K562 (cell line): Measurements from ENCODE around the gene RTF1. TPM values are rescaled to one million over a fixed set of nuclear protein-coding genes. Genes with fewer than 3 reads are reported as not detected.

Experiments
- C11orf30 ChIP-seq: fragments of 450-650 bp; IDR thresholded peaks from 2 replicates; pipeline ENCODE4 v1.6.1; 2016; ENCODE audit warnings: low read depth, mild to moderate bottlenecking
- CREBBP ChIP-seq: IDR thresholded peaks from one replicate; pipeline ENCODE4 v1.6.1; 2012; ENCODE audit warnings: low read depth, mild to moderate bottlenecking, control low read depth, inconsistent platforms, low read length
- EHMT2 ChIP-seq: fragments of 450-650 bp; IDR thresholded peaks from 2 replicates; pipeline ENCODE4 v1.6.1; 2018; ENCODE audit warnings: antibody characterized with exemption
- HMBOX1 ChIP-seq: sonication (generic); IDR thresholded peaks from 2 replicates; pipeline ENCODE4 v1.6.1; 2016
- MGA ChIP-seq: fragments of 450-650 bp; IDR thresholded peaks from 2 replicates; pipeline ENCODE4 v1.6.1; 2016; ENCODE audit warnings: mild to moderate bottlenecking, moderate library complexity
- MYC ChIP-seq, 2 experiments: fragments of 250-450 bp in 1 of 2; sonication (Bioruptor Pico) in 1 of 2; IDR thresholded peaks; 2 replicates each; pipeline versions ENCODE4 v1.5.1 to v1.6.1; 2012 to 2021; ENCODE audit warnings: low read depth in 2 of 2, borderline replicate concordance in 1 of 2, improper control_type of control experiment in 1 of 2, low read length in 1 of 2, mild to moderate bottlenecking in 1 of 2, moderate library complexity in 1 of 2
- MYNN ChIP-seq, 2 experiments: sonication (generic); formaldehyde crosslinking in 1 of 2; IDR thresholded peaks; 2 replicates each; pipeline versions ENCODE4 v1.5.0 to v1.6.1; 2016 to 2020; ENCODE audit warnings: antibody characterized with exemption in 1 of 2, missing genetic modification reagents in 1 of 2
- NFIC ChIP-seq: fragments of 450-650 bp; IDR thresholded peaks from 2 replicates; pipeline ENCODE4 v1.6.1; 2017; ENCODE audit warnings: mild to moderate bottlenecking, inconsistent platforms
- SMAD4 ChIP-seq: fragments of 250-450 bp; sonication (Bioruptor Pico); conservative IDR thresholded peaks from 2 replicates; pipeline ENCODE4 v1.8.0; 2021; ENCODE audit warnings: inconsistent platforms, mild to moderate bottlenecking, moderate library complexity
- ZC3H4 ChIP-seq: sonication (generic); formaldehyde crosslinking; IDR thresholded peaks from 2 replicates; pipeline ENCODE4 v1.9.0; 2021; ENCODE audit warnings: missing genetic modification reagents, borderline replicate concordance
- ZFPM2 ChIP-seq: fragments of 250-450 bp; sonication (Bioruptor Pico); IDR thresholded peaks from 2 replicates; pipeline ENCODE4 v1.5.1; 2022; ENCODE audit warnings: mild to moderate bottlenecking
- ZNF212 ChIP-seq: fragments of 450-650 bp; formaldehyde crosslinking; IDR thresholded peaks from 2 replicates; pipeline ENCODE4 v1.4.0; 2020; ENCODE audit warnings: mild to moderate bottlenecking
- ZNF449 ChIP-seq: fragments of 250-450 bp; sonication (Bioruptor Pico); IDR thresholded peaks from 2 replicates; pipeline ENCODE4 v1.8.0; 2022; ENCODE audit warnings: moderate library complexity, mild to moderate bottlenecking, inconsistent platforms
- polyA plus RNA-seq, 8 experiments: library from polyadenylated mRNA; depleted of rRNA in 4 of 8; stranded (reverse) in 5 of 8; unstranded in 3 of 8; fragments of >200 nt; fragmentation: Nextera tagmentation in 2 of 8; fragmentation: Illumina TruSeq in 1 of 8; extraction: Ambion mirVana in 2 of 8; extraction: Trizol in 1 of 8; gene quantifications; 2 replicates each; pipeline versions ENCODE4 v1.2.1 to v1.2.3, GENCODE V29; 2011 to 2014; ENCODE audit warnings: inconsistent platforms in 1 of 8, missing spikeins in 1 of 8
- total RNA-seq, 7 experiments: library from RNA; depleted of rRNA in 6 of 7; stranded (reverse); fragments of >200 nt in 6 of 7; fragmentation: Illumina TruSeq in 2 of 7; extraction: Trizol in 2 of 7; gene quantifications; 2 replicates each; pipeline versions ENCODE4 v1.2.1 to v1.2.3, GENCODE V29; 2011 to 2021; ENCODE audit warnings: low replicate concordance in 1 of 7

RTF1 gene
- total and polyA plus RNA-seq, 9 of the 15 experiments (the other 6 are each of a cell fraction or from before 2014, with no cell fraction given): 7.6 to 69.5 (median 31.5) TPM

GRCh38 chr15:41495736-41496599, 79.1 kb downstream of the RTF1 start (continued):
- TF ChIP-seq MYC (IDR thresholded peaks at IDR 0.05; ENCODE audit: low read depth, low read length): peak; percentile 21
- no peak for TF ChIP-seq MYC (CRISPR knock-in tag; IDR thresholded peaks at IDR 0.05; ENCODE audit: borderline replicate concordance, low read depth)
- peak; percentile 82; the same call in 1 of the 2 replicates for TF ChIP-seq SMAD4 (CRISPR knock-in tag)
- no peak for TF ChIP-seq MYNN (IDR thresholded peaks at IDR 0.05)
- no peak for TF ChIP-seq MYNN (CRISPR knock-in tag; IDR thresholded peaks at IDR 0.05)
- no peak for TF ChIP-seq ZNF212
- no peak for TF ChIP-seq ZC3H4
- TF ChIP-seq ZFPM2 (CRISPR knock-in tag): no peak
- no peak for TF ChIP-seq C11orf30
- no peak for TF ChIP-seq HMBOX1
- TF ChIP-seq EHMT2: no peak
- no peak for TF ChIP-seq ZNF449
- peak; percentile 88 for TF ChIP-seq MGA
- TF ChIP-seq NFIC: peak; percentile 17; the same call in 1 of the 2 replicates
- TF ChIP-seq CREBBP: no peak
